Vagina (tissue), 2 donors: ENCODE measurements around the gene PERM1. TPM values are rescaled to one million over a fixed set of nuclear protein-coding genes. Genes with fewer than 3 reads are reported as not detected.

Source experiments
- DNase-seq, 2 donors: peaks; one replicate each; pipeline ENCODE4 v3.0.0-alpha.2; 2017; ENCODE audit errors: extremely low spot score in 2 of 2
- H3K27ac ChIP-seq: fragments of 200-600 bp; sonication (generic); one replicate; pipeline ENCODE4 v1.5.1; 2019
- H3K27me3 ChIP-seq: fragments of 200-600 bp; sonication (generic); one replicate; pipeline ENCODE4 v1.5.1; 2019
- H3K36me3 ChIP-seq, 2 donors: fragments of 200-600 bp; sonication (generic); one replicate each; pipeline ENCODE4 v1.5.1; 2017 to 2019
- H3K4me1 ChIP-seq: fragments of 200-600 bp; sonication (generic); one replicate; pipeline ENCODE4 v1.5.1; 2019
- H3K4me3 ChIP-seq, 2 donors: fragments of 200-600 bp; sonication (generic); 1 replicate in 1 of 2; 2 replicates in 1 of 2; pipeline ENCODE4 v1.5.1; 2016 to 2019
- H3K9me3 ChIP-seq: fragments of 200-600 bp; sonication (generic); one replicate; pipeline ENCODE4 v1.5.1; 2019
- POLR2A ChIP-seq, 2 donors: fragments of 450-650 bp; IDR thresholded peaks; one replicate each; pipeline ENCODE4 v1.6.1; 2017; ENCODE audit warnings: antibody characterized with exemption in 2 of 2, mild to moderate bottlenecking in 2 of 2, moderate library complexity in 2 of 2
- POLR2AphosphoS5 ChIP-seq, 2 donors: sonication (generic); formaldehyde crosslinking; IDR thresholded peaks; one replicate each; pipeline ENCODE4 v1.9.0; 2017; ENCODE audit warnings: antibody characterized with exemption in 2 of 2, mild to moderate bottlenecking in 2 of 2, low read depth in 1 of 2; ENCODE audit not compliant: insufficient read depth in 1 of 2
- intact Hi-C: fragments of 100-400 bp; cut with DNase I; formaldehyde crosslinking; loops from one replicate; pipeline ENCODE4 v1.15.1; 2023
- total RNA-seq: library from RNA; depleted of rRNA; stranded (reverse); fragments of >200 nt; gene quantifications from one replicate; pipeline ENCODE4 v1.2.3, GENCODE V29; 2016
- TF ChIP-seq, protein P1 (sequence below), 3 experiments: fragments of 450-650 bp in 2 of 3; fragments of 200-600 bp in 1 of 3; sonication (generic) in 1 of 3; IDR thresholded peaks; one replicate each; pipeline ENCODE4 v1.5.1; 2017 to 2019; ENCODE audit warnings: antibody characterized with exemption in 3 of 3, mild to moderate bottlenecking in 2 of 3, moderate library complexity in 2 of 3

PERM1 gene
- total RNA-seq, 1 donor from 2014 or later, result not detected

DNA sequence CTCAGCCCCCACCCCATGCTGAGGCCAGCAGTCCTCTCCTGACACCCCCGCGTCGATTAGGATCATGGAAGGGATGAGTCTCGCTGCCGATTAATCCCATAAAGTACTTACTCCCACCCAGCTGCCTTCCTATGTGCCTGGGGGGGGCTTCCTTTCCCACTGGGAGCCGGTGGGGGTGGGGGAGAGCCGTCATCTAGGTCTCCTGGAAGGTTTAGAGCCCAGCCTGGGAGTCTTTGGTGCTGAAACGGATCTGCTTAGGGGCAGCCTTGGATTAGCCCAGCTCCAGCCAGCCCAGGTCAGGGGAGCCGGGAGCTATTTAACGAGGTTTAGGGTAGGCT, 48.3 kb downstream of the PERM1 start:
- intact Hi-C loops, result no loop called here
- no peak overlapping the region for H3K4me3 ChIP-seq
- H3K9me3 ChIP-seq, result no peaks in the 10 kb centered on the region
- peaks cover 12% of the 10 kb centered on the region for H3K4me1 ChIP-seq
- no peak overlapping the region for H3K27ac ChIP-seq
- no peak for DNase-seq
- H3K36me3 ChIP-seq, result no peaks in the 10 kb centered on the region
- H3K27me3 ChIP-seq, result no peaks in the 10 kb centered on the region
- TF ChIP-seq POLR2AphosphoS5 (IDR thresholded peaks at IDR 0.05; ENCODE audit: insufficient read depth in 1 of 2, low read depth in 1 of 2) (no peak), POLR2A (IDR thresholded peaks at IDR 0.05) (no peak)
- TF ChIP-seq, protein P1, sequence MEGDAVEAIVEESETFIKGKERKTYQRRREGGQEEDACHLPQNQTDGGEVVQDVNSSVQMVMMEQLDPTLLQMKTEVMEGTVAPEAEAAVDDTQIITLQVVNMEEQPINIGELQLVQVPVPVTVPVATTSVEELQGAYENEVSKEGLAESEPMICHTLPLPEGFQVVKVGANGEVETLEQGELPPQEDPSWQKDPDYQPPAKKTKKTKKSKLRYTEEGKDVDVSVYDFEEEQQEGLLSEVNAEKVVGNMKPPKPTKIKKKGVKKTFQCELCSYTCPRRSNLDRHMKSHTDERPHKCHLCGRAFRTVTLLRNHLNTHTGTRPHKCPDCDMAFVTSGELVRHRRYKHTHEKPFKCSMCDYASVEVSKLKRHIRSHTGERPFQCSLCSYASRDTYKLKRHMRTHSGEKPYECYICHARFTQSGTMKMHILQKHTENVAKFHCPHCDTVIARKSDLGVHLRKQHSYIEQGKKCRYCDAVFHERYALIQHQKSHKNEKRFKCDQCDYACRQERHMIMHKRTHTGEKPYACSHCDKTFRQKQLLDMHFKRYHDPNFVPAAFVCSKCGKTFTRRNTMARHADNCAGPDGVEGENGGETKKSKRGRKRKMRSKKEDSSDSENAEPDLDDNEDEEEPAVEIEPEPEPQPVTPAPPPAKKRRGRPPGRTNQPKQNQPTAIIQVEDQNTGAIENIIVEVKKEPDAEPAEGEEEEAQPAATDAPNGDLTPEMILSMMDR (IDR thresholded peaks at IDR 0.05), result no peak

DNA sequence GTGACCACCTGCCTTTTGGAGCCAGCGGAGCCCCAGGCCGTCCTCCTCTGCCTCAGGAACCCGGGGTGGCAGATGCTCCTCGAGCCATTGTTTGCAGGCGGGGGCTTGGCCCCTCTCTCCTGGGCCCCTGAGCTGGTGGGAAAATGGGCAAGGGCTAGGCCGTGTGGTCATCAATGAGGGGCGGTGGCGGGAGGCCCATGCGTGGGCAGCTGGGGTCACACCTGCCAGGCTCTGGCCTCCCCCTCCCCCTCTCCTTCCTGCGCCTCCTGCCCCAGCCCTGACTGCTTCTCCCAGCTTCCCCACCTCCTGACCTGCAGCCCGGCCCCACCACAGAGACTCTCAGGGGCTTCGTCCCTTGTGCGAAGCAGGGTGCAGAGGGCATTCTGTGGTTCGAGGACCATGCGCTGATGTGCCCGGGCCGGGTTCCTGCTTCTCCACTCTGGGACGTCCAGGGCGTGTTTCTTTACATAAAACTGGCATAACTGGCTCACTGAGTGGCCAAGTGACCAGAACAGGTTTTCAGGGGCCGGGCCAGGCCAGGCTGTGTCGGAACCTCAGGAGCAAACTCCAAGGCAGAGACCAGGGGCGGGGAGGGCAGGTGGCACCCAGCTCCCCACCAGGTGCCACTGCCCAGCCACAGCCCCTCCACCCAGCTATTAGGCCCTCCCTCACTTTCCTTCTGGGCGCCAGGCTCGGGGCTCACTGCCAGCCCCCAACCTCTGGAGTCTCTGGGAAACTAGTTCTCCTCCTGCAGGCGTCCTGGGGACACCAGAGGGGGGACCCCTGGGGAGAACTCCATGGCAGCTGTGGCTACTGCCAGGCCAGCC, 48.9 kb downstream of the PERM1 start:
- no peaks in the 10 kb centered on the region for H3K27me3 ChIP-seq
- peaks cover 12% of the 10 kb centered on the region for H3K4me1 ChIP-seq
- no peak overlapping the region for H3K4me3 ChIP-seq
- intact Hi-C loops, result no loop called here
- DNase-seq, result no peak
- no peaks in the 10 kb centered on the region for H3K36me3 ChIP-seq
- H3K9me3 ChIP-seq, result no peaks in the 10 kb centered on the region
- TF ChIP-seq POLR2AphosphoS5 (IDR thresholded peaks at IDR 0.05; ENCODE audit: insufficient read depth in 1 of 2, low read depth in 1 of 2) (no peak), POLR2A (IDR thresholded peaks at IDR 0.05) (no peak)
- TF ChIP-seq, protein P1 (IDR thresholded peaks at IDR 0.05), result no peak
- H3K27ac ChIP-seq, result no peak overlapping the region

DNA sequence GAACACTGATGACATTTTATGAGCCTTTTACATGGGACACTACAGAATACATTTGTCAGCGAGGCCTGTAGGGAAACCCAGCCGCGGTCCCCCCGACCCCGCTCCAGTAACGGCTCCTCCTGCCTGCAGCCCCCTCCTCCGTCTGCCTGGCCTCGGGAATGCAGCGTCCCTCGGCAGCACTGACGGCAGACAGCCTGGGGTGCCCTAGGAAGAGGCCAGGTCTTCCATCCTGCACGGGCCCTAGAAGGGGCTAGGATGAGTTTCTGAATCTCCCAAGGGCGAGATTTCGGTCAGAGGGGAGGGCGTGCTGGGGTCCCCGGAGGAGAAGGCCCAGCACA, 49.8 kb downstream of the PERM1 start:
- TF ChIP-seq POLR2A (IDR thresholded peaks at IDR 0.05) (no peak), POLR2AphosphoS5 (IDR thresholded peaks at IDR 0.05; ENCODE audit: insufficient read depth in 1 of 2, low read depth in 1 of 2) (no peak)
- TF ChIP-seq, protein P1 (IDR thresholded peaks at IDR 0.05), result no peak
- no peaks in the 10 kb centered on the region for H3K27me3 ChIP-seq
- peaks cover 12% of the 10 kb centered on the region for H3K4me1 ChIP-seq
- no peaks in the 10 kb centered on the region for H3K9me3 ChIP-seq
- H3K4me3 ChIP-seq, result no peak overlapping the region
- no peak for DNase-seq
- intact Hi-C loops, result no loop called here
- H3K36me3 ChIP-seq, result no peaks in the 10 kb centered on the region
- no peak overlapping the region for H3K27ac ChIP-seq

DNA sequence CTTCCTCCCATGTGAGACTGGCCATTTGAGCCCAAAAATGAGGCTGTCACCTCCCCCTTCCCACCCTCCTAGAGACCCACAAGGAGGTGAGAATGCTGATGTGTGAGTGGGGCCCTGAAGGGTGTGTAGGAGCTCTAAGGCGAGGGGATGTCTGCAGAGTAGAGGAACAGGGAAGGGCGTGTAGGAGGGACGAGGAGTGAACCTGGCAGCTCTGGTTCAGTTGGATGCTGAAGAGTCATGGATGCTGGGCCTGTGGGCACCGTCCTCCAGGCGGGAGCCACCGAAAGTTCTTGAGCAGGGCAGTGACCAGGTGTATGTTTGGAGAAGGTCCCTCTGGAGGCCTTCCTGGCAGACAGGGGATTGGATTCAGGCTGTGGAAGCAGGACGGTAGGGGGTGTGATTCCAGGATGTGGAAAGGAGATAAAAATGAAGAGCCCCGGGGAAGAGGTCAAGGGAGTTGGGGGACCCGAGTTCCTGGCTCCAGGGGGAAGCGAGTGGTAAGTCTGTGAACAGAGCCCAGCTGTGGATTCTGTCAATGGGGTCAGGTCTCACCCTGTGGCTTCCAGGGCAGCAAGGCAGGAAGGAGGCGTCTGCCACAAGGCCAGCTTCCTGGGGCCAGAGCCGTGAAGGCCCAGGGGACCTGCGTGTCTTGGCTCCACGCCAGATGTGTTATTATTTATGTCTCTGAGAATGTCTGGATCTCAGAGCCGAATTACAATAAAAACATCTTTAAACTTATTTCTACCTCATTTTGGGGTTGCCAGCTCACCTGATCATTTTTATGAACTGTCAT, 50.3 kb downstream of the PERM1 start:
- Histone ChIP-seq H3K27ac (no peak overlapping the region), H3K4me3 (no peak overlapping the region), H3K4me1 (peaks cover 12% of the 10 kb centered on the region), H3K27me3 (no peaks in the 10 kb centered on the region), H3K36me3 (no peaks in the 10 kb centered on the region), H3K9me3 (no peaks in the 10 kb centered on the region)
- DNase-seq, result no peak
- intact Hi-C loops, result no loop called here
- TF ChIP-seq POLR2A (IDR thresholded peaks at IDR 0.05) (no peak), POLR2AphosphoS5 (IDR thresholded peaks at IDR 0.05; ENCODE audit: insufficient read depth in 1 of 2, low read depth in 1 of 2) (no peak)
- TF ChIP-seq, protein P1 (IDR thresholded peaks at IDR 0.05), result no peak
